RWPE2 (cell line): Measurements from ENCODE around the gene GBE1.

Experiments
- ATAC-seq: fragments of 200-7000 bp; cut with Tn5 transposase; 3 replicates; pipeline ENCODE4 v1.9.1; 2021; ENCODE audit warnings: low read depth
- DNase-seq: peaks from one replicate; pipeline ENCODE4 v3.0.0-alpha.2; 2020; ENCODE audit warnings: low spot score
- H3K27ac ChIP-seq: fragments of 450-650 bp; 2 replicates; pipeline ENCODE4 v1.5.1; 2017; ENCODE audit warnings: mild to moderate bottlenecking; ENCODE audit not compliant: poor library complexity, severe bottlenecking
- H3K27me3 ChIP-seq: fragments of 250-450 bp; sonication (Bioruptor Pico); 2 replicates; pipeline ENCODE4 v1.5.1; 2021; ENCODE audit warnings: mild to moderate bottlenecking, moderate library complexity; ENCODE audit not compliant: insufficient read depth, poor library complexity, severe bottlenecking
- H3K36me3 ChIP-seq: fragments of 250-450 bp; sonication (Bioruptor Pico); 2 replicates; pipeline ENCODE4 v1.5.1; 2020; ENCODE audit warnings: low read depth, mild to moderate bottlenecking, moderate library complexity
- H3K4me1 ChIP-seq: fragments of 250-450 bp; sonication (Bioruptor Pico); 2 replicates; pipeline ENCODE4 v1.5.1; 2021; ENCODE audit warnings: mild to moderate bottlenecking, moderate library complexity; ENCODE audit not compliant: insufficient read depth, poor library complexity, severe bottlenecking
- H3K4me3 ChIP-seq: fragments of 250-450 bp; sonication (Bioruptor Pico); 2 replicates; pipeline ENCODE4 v1.5.1; 2021; ENCODE audit warnings: mild to moderate bottlenecking, moderate library complexity; ENCODE audit not compliant: severe bottlenecking
- H3K9me3 ChIP-seq: fragments of 250-450 bp; sonication (Bioruptor Pico); 2 replicates; pipeline ENCODE4 v1.5.1; 2021; ENCODE audit warnings: mild to moderate bottlenecking, moderate library complexity; ENCODE audit not compliant: severe bottlenecking
- TF ChIP-seq, protein P1 (sequence below): fragments of 450-650 bp; IDR thresholded peaks from one replicate; pipeline ENCODE4 v1.5.1; 2017; ENCODE audit warnings: mild to moderate bottlenecking, moderate library complexity; ENCODE audit not compliant: poor library complexity, severe bottlenecking

Gene GBE1

DNA sequence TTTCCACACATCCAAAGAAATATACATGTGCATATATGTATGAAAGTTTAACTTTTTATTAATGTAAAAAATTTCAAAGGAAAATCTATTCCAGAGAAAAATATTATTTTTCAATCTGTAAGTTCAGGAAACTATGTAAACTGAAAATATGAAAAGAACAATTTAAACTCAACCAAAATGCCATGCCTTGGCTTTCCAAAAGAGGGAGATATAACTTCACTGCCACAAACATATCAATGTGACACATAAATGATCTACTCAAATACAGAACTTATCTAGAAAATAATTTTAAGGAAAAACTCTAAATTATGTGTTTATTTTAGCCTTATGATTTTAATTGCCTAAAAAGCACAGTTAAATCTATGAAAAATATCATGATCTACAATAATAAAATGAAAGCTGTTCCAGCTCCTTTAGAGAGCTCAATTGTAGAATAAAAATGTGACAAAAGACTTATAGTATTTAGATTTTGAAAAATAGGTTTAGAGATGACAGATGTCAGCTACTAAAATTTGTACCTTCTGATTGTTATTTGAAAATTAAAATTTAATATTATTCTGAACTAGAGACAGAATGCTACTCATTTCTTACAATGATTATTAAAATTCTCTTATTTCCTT, 94.8 kb downstream of the GBE1 start:
- Histone ChIP-seq H3K4me3 (no peak overlapping the region), H3K9me3 (no peaks in the 10 kb centered on the region), H3K27me3 (no peaks in the 10 kb centered on the region), H3K4me1 (no peaks in the 10 kb centered on the region), H3K27ac (no peak overlapping the region), H3K36me3 (peaks cover 9% of the 10 kb centered on the region; the same call in 1 of the 2 replicates)
- DNase-seq = no peak
- TF ChIP-seq, protein P1, sequence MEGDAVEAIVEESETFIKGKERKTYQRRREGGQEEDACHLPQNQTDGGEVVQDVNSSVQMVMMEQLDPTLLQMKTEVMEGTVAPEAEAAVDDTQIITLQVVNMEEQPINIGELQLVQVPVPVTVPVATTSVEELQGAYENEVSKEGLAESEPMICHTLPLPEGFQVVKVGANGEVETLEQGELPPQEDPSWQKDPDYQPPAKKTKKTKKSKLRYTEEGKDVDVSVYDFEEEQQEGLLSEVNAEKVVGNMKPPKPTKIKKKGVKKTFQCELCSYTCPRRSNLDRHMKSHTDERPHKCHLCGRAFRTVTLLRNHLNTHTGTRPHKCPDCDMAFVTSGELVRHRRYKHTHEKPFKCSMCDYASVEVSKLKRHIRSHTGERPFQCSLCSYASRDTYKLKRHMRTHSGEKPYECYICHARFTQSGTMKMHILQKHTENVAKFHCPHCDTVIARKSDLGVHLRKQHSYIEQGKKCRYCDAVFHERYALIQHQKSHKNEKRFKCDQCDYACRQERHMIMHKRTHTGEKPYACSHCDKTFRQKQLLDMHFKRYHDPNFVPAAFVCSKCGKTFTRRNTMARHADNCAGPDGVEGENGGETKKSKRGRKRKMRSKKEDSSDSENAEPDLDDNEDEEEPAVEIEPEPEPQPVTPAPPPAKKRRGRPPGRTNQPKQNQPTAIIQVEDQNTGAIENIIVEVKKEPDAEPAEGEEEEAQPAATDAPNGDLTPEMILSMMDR = peak; percentile 96
- no peak for ATAC-seq

DNA sequence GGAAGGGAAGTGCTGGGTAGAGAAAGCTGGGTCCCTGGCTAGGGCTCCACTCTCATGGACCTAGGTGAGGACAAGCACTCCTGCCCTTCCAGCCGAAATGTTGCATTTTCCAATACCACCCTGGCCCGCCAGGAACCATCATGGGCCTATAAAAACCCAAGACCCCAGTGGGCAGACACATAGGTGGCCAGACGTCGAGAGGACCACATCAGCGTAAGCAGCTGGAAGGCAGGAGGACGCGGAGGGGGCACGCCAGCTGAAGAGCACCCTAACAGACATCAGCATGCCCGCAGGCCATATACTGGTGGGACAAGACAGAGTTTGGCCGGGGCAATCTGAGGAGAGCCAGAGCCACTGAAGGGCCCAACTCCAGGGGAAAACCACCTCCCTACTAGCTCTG, 98.3 kb downstream of the GBE1 start:
- DNase-seq (no peak), ATAC-seq (no peak)
- H3K27ac ChIP-seq = no peak overlapping the region
- no peaks in the 10 kb centered on the region for H3K27me3 ChIP-seq
- TF ChIP-seq, protein P1 = no peak
- no peak overlapping the region for H3K4me3 ChIP-seq
- H3K36me3 ChIP-seq = 0 out of 2 replicates have a peak, but pooled peaks cover 4% of the 10 kb centered on the region
- H3K4me1 ChIP-seq = no peaks in the 10 kb centered on the region
- no peaks in the 10 kb centered on the region for H3K9me3 ChIP-seq

DNA sequence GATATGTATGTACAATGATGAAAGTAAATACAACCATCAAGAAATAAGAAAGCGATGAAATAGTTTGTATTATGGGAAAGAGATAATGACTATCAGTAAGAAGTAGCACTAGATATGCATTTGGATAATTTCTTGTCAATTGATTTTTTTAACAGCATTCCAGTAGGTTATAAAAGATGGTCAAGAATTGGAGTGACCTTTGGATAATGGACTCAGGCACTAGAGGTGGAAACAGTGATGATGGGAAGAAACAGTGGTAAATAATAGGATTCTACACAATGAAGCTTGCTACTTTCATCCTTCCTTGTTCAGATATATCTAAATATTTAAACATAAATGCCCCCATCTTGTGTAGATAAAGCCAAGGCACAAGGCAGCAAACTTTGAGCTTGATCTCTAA, 101.4 kb downstream of the GBE1 start:
- no peak overlapping the region for H3K27ac ChIP-seq
- ATAC-seq (no peak), DNase-seq (no peak)
- TF ChIP-seq, protein P1 = no peak
- no peaks in the 10 kb centered on the region for H3K9me3 ChIP-seq
- no peaks in the 10 kb centered on the region for H3K4me1 ChIP-seq
- H3K27me3 ChIP-seq = no peaks in the 10 kb centered on the region
- H3K4me3 ChIP-seq = no peak overlapping the region
- H3K36me3 ChIP-seq = no peaks in the 10 kb centered on the region

DNA sequence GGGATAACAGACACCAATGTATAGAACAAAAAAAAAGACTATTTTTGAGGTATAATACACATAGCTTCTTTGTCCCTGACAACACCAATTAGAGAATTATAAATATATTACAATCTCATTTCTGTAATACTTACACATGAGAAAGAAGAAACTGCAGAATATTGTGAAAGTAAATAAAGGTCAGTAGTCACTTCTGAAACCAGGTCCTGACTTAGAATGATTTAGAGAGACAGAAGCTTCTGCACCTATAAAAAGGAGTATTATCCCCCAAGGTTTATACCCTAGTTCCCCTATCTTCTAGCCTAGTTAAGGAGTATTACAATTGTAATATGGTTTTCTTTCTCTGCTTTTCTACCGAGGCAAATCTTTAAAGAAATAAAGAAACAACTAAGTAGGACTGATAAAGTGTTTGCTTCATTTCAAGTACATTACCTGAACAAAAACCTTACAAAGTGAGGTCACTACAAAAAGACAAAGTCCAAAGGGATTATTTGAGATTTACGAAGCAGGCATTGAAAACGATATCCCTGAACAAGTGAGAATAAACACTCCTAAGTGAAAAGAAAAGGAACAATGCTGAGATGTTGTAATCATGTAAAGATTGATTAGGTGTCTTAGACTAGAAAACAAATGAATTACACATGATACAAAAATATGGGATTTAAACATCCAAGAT, 103.0 kb downstream of the GBE1 start:
- no peak overlapping the region for H3K27ac ChIP-seq
- DNase-seq = no peak
- no peaks in the 10 kb centered on the region for H3K27me3 ChIP-seq
- H3K4me3 ChIP-seq = no peak overlapping the region
- H3K9me3 ChIP-seq = no peaks in the 10 kb centered on the region
- no peaks in the 10 kb centered on the region for H3K4me1 ChIP-seq
- ATAC-seq = no peak
- TF ChIP-seq, protein P1 = no peak
- H3K36me3 ChIP-seq = no peaks in the 10 kb centered on the region

DNA sequence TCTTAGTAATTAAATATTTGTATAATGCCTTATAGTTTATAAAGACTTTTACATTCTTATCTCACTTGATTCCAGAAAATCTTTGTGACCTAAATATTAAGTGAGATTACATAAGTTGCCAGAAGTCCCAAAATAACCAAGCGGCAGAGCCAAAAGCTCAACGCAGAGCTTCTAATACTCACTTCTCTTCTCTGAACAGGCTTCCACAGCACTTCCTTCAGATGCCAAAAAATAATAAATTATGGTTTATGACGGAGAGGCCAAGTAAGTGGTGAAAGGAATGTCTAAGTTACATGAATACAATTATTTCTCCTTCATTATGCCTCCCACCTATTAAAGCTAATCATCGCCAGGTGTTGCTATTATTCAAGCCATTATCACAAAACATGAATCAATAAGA, 110.3 kb downstream of the GBE1 start:
- ATAC-seq (no peak), DNase-seq (no peak)
- no peak overlapping the region for H3K27ac ChIP-seq
- H3K27me3 ChIP-seq = no peaks in the 10 kb centered on the region
- H3K4me3 ChIP-seq = no peak overlapping the region
- TF ChIP-seq, protein P1 = no peak
- peaks cover 9% of the 10 kb centered on the region; the same call in 1 of the 2 replicates for H3K36me3 ChIP-seq
- H3K9me3 ChIP-seq = no peaks in the 10 kb centered on the region
- peaks cover 3% of the 10 kb centered on the region for H3K4me1 ChIP-seq
